Psoas muscle (tissue), 8 donors: ENCODE results near the gene HOXD13. TPM values are rescaled to one million over a fixed set of nuclear protein-coding genes. Genes with fewer than 3 reads are reported as not detected.

Source experiments
- ATAC-seq, 4 donors: fragments of 200-7000 bp; cut with Tn5 transposase; one replicate each; pipeline ENCODE4 v1.9.1; 2020; ENCODE audit warnings: moderate library complexity in 3 of 4, mild to moderate bottlenecking in 2 of 4
- DNase-seq, 2 donors: peaks; one replicate each; pipeline ENCODE4 v3.0.0-alpha.2; 2020
- H3K27ac ChIP-seq: fragments of 200-600 bp; one replicate; pipeline ENCODE4 v1.8.0; 2022
- H3K27me3 ChIP-seq, 3 donors: fragments of 200-600 bp in 1 of 3; one replicate each; pipeline versions ENCODE4 v1.6.1 to v1.8.0; 2013 to 2022; ENCODE audit warnings: low read length in 2 of 3, mild to moderate bottlenecking in 2 of 3, moderate library complexity in 1 of 3; ENCODE audit not compliant: insufficient read depth in 3 of 3
- H3K36me3 ChIP-seq, 2 donors: fragments of 200-600 bp in 1 of 2; one replicate each; pipeline versions ENCODE4 v1.6.1 to v1.8.0; 2013 to 2022; ENCODE audit warnings: low read depth in 1 of 2, mild to moderate bottlenecking in 1 of 2, moderate library complexity in 1 of 2; ENCODE audit not compliant: insufficient read depth in 1 of 2
- H3K4me1 ChIP-seq: fragments of 200-600 bp; one replicate; pipeline ENCODE4 v1.8.0; 2022
- H3K4me3 ChIP-seq: fragments of 200-600 bp; one replicate; pipeline ENCODE4 v1.8.0; 2022; ENCODE audit warnings: mild to moderate bottlenecking
- H3K9me3 ChIP-seq: fragments of 200-600 bp; one replicate; pipeline ENCODE4 v1.8.0; 2022
- WGBS, 3 donors: extraction: QIAGEN DNeasy Blood & Tissue Kit; methylation state at CpG; one replicate each; pipeline versions ENCODE4 v1.1.6 to v1.1.7; 2013; 5-methylcytosine and 5-hydroxymethylcytosine counted together
- intact Hi-C, 2 donors: fragments of 100-400 bp; cut with DNase I; formaldehyde crosslinking; loops; one replicate each; pipeline versions ENCODE4 v1.11.0 to v1.14.2; 2022
- polyA plus RNA-seq, 3 donors: library from polyadenylated mRNA; stranded (reverse); fragments of 200-250 nt; gene quantifications; one replicate each; pipeline ENCODE4 v1.2.3, GENCODE V29; 2013
- total RNA-seq, 4 donors: library from RNA; stranded (reverse); fragmentation: NEBNext Ultra II Directional in 2 of 4; extraction: Animal tissue kit (Norgen Biotek cat#: 25700) in 2 of 4; gene quantifications; one replicate each; pipeline versions ENCODE4 v1.2.1 to v1.2.4, GENCODE V29; 2021 to 2023
- TF ChIP-seq, protein P1 (sequence below): fragments of 200-600 bp; IDR thresholded peaks from one replicate; pipeline ENCODE4 v1.8.0; 2022; ENCODE audit warnings: antibody characterized with exemption
- donor health status: healthy with polysubstance abuse.
- donor health status: DM: no; HTN: no; CAD: no; lungs with moderate emphysema.
- donor health status: Bipolar disorder and iron deficiency.
- donor health status: healthy.
- donor health status: DM: yes; HTN: yes; CAD: no.
- donor health status: DM: no; HTN: no; CAD: no.
- donor health status: DM: no; HTN: no; CAD: no.
- donor health status: DM: yes; HTN: yes; CAD: no.

HOXD13 gene
- total and polyA plus RNA-seq, 7 donors = 0.01 TPM; not detected in 6

DNA sequence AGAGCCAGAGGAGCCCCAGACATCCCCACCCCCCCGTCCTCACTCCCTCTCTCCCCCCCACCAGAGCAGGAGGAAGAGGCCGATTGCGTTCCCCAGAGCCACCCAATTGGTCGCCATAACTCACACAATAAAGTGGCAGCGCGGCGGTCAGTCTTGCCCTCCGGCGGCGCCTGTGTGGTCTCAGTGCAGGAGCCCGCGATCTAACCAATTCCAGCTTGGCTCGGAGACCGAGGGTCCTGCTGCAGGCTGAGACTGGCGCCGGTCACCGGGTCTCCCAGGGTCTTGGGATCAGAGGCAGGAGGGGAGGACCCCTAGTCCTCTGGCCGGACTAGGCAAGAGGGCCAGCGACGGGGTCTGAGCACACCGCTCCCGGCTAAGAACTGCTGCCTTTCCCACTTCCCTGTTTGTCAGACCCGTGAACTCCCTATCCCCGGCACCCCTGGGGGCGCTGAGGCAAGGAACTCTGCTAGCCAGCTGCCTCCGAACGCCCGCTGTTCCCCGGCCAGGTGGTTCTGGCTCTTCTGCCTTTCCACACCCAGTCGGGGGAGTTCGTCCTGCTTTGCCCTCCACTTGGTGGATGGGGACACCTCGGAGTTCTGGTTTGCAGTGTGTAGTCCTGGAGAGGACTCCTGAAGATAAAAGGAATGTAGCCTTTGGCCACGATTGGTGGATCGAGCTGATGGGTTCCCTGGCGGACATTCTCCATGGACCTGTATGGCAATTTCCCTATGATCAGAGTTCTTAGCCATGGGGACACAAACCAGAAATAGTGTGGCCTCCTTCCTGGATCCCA, 6.0 kb downstream of the HOXD13 start:
- Histone ChIP-seq H3K27ac (no peak overlapping the region), H3K4me3 (no peak overlapping the region), H3K36me3 (no peaks in the 10 kb centered on the region), H3K4me1 (peaks cover 18% of the 10 kb centered on the region), H3K27me3 (peaks cover 5 to 100% (median 66%) of the 10 kb centered on the region in 3 donors), H3K9me3 (no peaks in the 10 kb centered on the region)
- TF ChIP-seq, protein P1, sequence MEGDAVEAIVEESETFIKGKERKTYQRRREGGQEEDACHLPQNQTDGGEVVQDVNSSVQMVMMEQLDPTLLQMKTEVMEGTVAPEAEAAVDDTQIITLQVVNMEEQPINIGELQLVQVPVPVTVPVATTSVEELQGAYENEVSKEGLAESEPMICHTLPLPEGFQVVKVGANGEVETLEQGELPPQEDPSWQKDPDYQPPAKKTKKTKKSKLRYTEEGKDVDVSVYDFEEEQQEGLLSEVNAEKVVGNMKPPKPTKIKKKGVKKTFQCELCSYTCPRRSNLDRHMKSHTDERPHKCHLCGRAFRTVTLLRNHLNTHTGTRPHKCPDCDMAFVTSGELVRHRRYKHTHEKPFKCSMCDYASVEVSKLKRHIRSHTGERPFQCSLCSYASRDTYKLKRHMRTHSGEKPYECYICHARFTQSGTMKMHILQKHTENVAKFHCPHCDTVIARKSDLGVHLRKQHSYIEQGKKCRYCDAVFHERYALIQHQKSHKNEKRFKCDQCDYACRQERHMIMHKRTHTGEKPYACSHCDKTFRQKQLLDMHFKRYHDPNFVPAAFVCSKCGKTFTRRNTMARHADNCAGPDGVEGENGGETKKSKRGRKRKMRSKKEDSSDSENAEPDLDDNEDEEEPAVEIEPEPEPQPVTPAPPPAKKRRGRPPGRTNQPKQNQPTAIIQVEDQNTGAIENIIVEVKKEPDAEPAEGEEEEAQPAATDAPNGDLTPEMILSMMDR = no peak
- 4 to 7% (median 6%) methylated on average over 35 of the region's 35 CpGs for WGBS, 3 donors
- DNase-seq (no peak), ATAC-seq (peak in 3 of 4 donors; percentile 5 to 14 (median 6))
- intact Hi-C loops = loop anchor here (5.0 to 10.0 kb wide), 2 partner anchors 844 to 846 kb away; no protein-coding TSS in a partner anchor

DNA sequence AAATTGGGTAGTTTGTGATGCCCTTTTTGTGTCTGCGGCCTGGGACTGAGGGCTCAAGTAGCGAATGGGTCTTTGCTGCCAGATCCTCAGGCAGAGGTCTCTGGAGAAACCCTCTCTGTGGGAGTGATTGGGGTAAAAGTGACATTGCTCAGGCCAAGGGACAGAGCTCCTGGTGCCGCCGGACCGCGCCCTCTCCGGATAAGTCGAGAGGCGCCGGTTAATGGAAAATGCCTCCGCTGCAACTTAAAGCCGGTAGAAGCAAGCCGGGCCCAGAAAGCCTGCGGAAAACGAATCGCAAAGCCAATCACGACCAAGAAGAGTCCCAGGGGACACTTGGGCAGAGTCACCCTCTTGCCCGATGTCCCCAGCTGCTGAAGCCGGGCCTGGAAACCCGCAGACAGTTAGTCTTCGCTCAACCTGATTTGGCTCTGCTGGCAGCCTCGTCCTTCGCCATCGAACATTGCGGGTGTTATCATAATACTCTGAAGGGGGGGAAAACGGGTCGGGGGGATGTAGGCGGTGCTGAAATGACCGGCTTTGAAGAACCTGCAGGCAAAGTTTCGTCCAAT, 6.7 kb downstream of the HOXD13 start:
- H3K9me3 ChIP-seq = no peaks in the 10 kb centered on the region
- H3K27me3 ChIP-seq = peaks cover 5 to 100% (median 67%) of the 10 kb centered on the region in 3 donors
- H3K36me3 ChIP-seq = no peaks in the 10 kb centered on the region
- H3K4me1 ChIP-seq = peaks cover 21% of the 10 kb centered on the region
- intact Hi-C loops = loop anchor here (5.0 to 10.0 kb wide), 2 partner anchors 844 to 847 kb away; no protein-coding TSS in a partner anchor
- no peak overlapping the region for H3K27ac ChIP-seq
- WGBS, 3 donors = 9 to 12% (median 12%) methylated on average over 30 of the region's 30 CpGs
- H3K4me3 ChIP-seq = no peak overlapping the region
- TF ChIP-seq, protein P1 = no peak
- no peak for ATAC-seq
- DNase-seq = no peak

DNA sequence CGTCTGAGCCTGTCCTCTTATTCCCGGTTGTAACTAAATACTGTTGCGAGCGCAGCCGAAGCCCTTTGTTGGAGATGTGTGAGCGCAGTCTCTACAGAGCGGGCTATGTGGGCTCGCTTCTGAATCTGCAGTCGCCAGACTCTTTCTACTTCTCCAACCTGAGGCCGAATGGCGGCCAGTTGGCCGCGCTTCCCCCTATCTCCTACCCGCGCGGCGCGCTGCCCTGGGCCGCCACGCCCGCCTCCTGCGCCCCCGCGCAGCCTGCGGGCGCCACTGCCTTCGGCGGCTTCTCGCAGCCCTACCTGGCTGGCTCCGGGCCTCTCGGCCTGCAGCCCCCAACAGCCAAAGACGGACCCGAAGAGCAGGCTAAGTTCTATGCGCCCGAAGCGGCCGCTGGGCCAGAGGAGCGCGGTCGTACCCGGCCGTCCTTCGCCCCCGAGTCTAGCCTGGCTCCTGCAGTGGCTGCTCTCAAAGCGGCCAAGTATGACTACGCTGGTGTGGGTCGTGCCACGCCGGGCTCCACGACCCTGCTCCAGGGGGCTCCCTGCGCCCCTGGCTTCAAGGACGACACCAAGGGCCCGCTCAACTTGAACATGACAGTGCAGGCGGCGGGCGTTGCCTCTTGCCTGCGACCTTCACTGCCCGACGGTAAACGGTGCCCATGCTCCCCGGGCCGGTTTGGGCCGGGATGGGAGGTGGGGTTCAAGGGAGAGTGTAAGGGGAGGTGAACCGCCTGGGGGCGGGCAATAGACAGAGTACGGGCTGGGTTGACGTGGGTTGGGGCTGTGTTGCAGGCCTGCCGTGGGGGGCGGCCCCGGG, 7.4 kb downstream of the HOXD13 start, which contains the start of gene HOXD12:
Gene HOXD12, plus strand, starts transcription at position 68 of the 819 bp plus-strand sequence. Its CDS starts 7 bp downstream, at position 75.
- WGBS, 3 donors = 5 to 7% (median 5%) methylated on average over 68 to 70 of the region's 70 CpGs
- DNase-seq (no peak), ATAC-seq (no peak)
- intact Hi-C loops = loop anchor here (5.0 to 10.0 kb wide), 2 partner anchors 845 to 848 kb away; no protein-coding TSS in a partner anchor
- Histone ChIP-seq H3K4me3 (peak within 1 kb of the TSS; percentile 3), H3K9me3 (no peaks in the 10 kb centered on the region), H3K27ac (no peak within 1 kb of the TSS), H3K4me1 (peaks cover 27% of the 10 kb centered on the region), H3K36me3 (no peaks in the 10 kb centered on the region), H3K27me3 (peaks cover 5 to 100% (median 69%) of the 10 kb centered on the region in 3 donors)
- TF ChIP-seq, protein P1 = no peak

DNA sequence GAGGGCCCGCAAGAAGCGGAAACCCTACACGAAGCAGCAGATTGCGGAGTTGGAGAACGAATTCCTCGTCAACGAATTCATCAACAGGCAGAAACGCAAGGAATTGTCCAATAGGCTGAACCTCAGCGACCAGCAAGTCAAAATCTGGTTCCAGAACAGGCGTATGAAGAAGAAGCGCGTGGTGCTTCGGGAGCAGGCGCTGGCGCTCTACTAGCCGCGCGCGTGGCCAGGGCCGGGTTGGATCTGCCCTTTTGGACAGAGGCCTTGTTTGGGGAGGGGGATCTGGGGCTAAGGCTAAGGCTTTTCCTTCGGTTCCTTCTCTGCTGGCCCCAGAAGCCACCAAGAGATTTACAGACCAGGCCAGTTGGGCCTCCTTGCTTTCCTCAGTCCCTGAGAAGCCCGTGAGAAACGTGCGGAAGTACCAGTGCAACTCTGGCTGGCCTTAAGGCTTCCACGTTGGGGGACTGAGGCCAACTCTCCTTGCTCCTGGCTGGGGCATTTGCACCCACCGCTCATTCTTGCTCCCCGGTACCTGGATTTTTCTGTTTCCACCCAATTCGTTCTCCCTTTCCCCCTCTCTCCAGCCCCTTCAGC, 8.1 kb downstream of the HOXD13 start:
- H3K27me3 ChIP-seq = peaks cover 3 to 100% (median 75%) of the 10 kb centered on the region in 3 donors
- ATAC-seq (no peak), DNase-seq (no peak)
- no peak overlapping the region for H3K27ac ChIP-seq
- 32 to 40% (median 36%) methylated on average over 28 of the region's 28 CpGs for WGBS, 3 donors
- H3K4me3 ChIP-seq = no peak overlapping the region
- peaks cover 27% of the 10 kb centered on the region for H3K4me1 ChIP-seq
- no peaks in the 10 kb centered on the region for H3K9me3 ChIP-seq
- H3K36me3 ChIP-seq = no peaks in the 10 kb centered on the region
- TF ChIP-seq, protein P1 = no peak
- intact Hi-C loops = no loop called here
